NCI-H1436 treated with DMSO at 0.1 percent for 48 hours (cell line): ENCODE results near the gene FAM117A.
A peak's percentile ranks its signal among the peaks of the same experiment; 100 is the strongest.

Experiments
- DNase-seq: peaks from one replicate; lab custom pipeline; 2025; lab: John Stamatoyannopoulos, UW

Gene FAM117A, protein sequence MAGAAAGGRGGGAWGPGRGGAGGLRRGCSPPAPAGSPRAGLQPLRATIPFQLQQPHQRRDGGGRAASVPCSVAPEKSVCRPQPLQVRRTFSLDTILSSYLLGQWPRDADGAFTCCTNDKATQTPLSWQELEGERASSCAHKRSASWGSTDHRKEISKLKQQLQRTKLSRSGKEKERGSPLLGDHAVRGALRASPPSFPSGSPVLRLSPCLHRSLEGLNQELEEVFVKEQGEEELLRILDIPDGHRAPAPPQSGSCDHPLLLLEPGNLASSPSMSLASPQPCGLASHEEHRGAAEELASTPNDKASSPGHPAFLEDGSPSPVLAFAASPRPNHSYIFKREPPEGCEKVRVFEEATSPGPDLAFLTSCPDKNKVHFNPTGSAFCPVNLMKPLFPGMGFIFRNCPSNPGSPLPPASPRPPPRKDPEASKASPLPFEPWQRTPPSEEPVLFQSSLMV

GRCh38 chr17:49763735-49764558 lies at the start of gene FAM117A:
Gene FAM117A, minus strand, starts transcription at chr17:49764131. Its CDS starts 44 bp downstream, at chr17:49764087.
- DNase-seq, result peak; percentile 99

DNA sequence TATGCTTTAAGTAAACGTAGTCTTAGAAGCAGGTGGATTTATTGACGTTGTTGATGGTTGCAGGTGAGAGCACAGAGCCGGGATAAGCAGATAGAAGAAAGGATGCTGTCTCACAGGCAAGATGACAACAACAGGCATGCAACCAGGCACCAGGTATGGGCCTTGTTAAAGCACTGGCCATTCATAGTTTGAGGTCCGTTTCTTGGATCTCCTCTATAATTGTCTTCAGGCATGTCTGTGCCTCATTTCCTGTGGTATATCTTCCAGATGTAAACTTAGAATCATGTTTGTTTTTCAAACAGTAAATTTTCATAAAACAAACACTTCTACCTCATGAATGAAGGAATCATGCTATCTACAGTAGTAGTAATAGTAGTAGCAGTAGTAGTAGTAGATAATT lies 45.1 kb upstream of the FAM117A start:
- DNase-seq, result no peak

GRCh38 chr17:49798738-49799137 lies 34.8 kb upstream of the FAM117A start:
- no peak for DNase-seq

DNA sequence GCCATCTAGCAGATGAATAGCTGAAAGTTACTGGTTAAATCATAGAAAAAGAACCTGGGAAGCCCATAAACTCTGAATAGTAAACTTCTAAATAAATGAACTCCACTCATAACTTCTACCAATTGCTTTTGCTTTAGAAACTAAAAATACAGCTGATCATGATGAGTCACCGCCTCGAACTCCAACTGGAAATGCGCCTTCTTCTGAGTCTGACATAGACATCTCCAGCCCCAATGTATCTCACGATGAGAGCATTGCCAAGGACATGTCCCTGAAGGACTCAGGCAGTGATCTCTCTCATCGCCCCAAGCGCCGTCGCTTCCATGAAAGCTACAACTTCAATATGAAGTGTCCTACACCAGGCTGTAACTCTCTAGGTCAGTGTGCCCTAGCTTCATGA lies 34.3 kb upstream of the FAM117A start:
- no peak for DNase-seq

DNA sequence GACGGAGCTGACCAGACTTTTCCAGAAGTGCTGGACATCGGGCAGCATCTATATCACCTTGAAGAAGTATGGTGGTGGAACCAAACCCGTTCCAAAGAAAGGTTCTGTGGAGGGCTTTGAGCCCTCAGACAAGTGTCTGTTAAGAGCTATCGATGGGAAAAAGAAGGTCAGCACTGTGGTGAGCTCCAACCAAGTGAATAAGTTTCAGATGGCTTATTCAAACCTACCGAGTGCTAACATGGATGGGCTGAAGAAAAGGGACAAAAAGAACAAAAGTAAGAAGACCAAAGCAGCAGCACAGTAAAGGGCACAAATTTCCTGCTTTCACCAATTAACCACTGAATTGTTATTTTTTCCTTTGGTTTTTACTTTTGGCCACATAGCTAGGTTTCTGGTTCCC lies 31.4 kb upstream of the FAM117A start:
- no peak for DNase-seq

- DNase-seq, result no peak
Measured at GRCh38 chr17:49793309-49793708, 29.4 kb upstream of the FAM117A start.

DNA sequence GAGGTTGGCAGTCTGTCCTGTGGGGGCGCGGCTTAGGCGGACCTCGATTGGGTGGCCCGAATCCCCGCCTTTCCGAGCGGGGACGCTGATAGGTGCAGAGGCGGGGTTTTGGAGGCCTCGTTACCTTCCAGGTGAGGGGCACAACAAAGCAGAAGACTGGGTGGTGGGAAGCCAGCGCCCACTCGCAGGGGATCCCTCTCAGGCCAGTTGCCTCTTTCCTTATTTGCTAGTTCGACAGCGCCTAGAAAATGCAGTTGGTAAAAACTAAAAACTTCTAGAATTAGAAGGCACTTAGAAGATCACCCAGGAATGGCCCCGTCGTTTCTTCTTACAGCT lies 25.3 kb upstream of the FAM117A start:
- DNase-seq, result no peak

- peak; percentile 99 for DNase-seq
Measured at GRCh38 chr17:49788478-49789242, 24.7 kb upstream of the FAM117A start, which contains the start of gene KAT7. Gene KAT7, plus strand, starts transcription at chr17:49788681. Its CDS starts 154 bp downstream, at chr17:49788835.

GRCh38 chr17:49787884-49788477 lies 24.1 kb upstream of the FAM117A start:
- DNase-seq, result no peak

DNA sequence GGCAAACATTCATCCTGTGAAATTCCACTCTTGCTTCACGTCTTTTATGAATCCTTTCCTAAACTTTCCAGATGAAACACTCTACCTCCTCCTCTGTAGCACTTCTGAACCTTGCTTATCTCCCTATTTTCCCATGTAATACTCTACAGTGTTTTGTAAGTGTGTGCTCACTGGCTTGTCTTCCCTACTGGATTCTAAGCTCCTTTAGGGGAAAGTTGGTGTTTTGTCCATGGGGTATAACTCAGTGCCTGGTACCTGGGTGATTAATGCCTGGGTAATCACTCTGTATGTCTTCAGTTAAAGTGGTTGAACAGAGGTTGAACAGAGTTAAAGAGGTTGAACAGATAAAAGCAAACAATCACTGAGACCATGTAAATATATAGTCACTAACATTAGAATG lies 20.7 kb upstream of the FAM117A start:
- no peak for DNase-seq

- DNase-seq, result no peak
Measured at GRCh38 chr17:49783791-49784190, 19.9 kb upstream of the FAM117A start.

DNA sequence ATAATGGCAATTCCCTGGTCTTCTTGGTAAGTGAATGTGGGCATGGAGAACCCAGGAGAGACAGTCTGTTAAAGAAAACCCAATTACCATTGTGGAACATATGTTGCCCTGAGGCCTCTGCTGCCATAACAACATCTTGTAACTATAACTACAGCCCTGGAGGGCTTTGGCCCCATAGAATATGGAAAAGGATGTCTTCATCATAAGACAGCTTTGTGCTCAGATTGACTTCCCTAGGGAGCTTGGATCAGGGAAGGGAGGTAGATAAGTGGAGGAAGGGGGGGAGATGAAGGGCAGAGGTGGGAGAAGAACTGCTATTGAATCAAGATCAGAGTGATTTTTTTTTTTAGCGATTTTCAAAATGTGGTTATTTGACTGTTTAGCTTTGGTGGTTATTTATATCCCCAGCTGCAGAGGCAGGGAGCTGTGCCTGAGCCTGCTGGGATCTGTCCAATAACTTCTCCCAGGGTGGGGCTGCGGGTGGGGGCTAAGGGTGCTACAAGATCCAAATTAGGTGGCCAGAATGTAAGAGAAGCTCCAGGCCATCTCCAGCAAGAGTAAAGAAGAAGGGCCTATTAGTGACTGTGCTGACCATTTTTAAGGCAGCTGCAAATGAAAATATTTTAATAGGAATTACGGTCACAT lies 19.3 kb upstream of the FAM117A start:
- DNase-seq, result no peak

DNA sequence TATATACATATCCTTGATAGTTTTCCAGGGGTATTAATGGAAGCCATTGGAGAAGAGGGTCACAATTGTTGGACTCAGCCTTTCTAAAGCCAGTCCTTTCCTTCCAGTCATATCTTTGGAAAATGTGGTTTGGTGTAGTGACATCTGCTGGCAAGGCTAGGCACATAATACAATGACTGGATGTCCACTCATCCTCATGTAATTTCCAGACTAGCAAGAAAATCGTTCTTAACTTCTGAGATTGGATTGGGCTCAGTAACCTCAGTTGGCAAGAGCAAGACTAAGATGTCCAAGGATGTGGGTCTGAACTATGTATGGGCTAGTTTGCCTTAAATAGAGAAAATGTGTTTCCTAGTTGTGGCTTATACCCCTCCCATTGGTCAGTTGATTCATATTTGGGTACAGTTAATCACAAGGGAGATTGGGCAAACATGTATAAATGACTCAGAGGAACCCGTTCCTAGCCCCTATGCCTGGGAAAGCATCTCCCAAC lies 15.9 kb upstream of the FAM117A start:
- DNase-seq, result no peak

DNA sequence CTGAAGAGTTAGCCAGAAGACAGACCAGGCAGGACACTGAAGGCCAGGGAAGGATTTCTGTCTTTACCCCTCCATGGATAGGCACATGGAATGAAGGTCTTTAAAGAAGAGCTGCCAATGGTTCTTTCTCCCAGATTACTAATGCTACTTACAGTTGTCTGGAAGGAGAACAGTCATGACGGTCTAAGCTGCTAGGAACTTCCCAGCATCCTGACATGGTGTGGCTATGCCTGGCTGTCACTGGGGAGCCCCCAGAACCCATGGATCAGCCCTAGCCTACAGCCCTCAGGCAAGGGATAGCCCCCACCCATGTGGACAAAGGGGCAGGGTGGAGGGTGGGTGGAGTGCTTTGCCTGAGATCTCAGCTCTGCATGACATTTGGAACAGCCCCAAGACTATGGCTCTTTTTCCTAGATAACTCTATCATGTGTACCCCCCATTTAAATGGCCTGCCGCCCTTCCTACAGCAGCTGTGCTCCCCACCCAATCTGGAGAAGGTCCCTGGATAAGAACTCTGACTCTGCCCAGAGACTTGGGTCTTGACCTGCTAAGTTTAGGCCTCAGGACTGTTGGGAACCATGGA lies 15.3 kb upstream of the FAM117A start:
- no peak for DNase-seq

GRCh38 chr17:49777563-49777962 lies 13.6 kb upstream of the FAM117A start:
- no peak for DNase-seq

DNA sequence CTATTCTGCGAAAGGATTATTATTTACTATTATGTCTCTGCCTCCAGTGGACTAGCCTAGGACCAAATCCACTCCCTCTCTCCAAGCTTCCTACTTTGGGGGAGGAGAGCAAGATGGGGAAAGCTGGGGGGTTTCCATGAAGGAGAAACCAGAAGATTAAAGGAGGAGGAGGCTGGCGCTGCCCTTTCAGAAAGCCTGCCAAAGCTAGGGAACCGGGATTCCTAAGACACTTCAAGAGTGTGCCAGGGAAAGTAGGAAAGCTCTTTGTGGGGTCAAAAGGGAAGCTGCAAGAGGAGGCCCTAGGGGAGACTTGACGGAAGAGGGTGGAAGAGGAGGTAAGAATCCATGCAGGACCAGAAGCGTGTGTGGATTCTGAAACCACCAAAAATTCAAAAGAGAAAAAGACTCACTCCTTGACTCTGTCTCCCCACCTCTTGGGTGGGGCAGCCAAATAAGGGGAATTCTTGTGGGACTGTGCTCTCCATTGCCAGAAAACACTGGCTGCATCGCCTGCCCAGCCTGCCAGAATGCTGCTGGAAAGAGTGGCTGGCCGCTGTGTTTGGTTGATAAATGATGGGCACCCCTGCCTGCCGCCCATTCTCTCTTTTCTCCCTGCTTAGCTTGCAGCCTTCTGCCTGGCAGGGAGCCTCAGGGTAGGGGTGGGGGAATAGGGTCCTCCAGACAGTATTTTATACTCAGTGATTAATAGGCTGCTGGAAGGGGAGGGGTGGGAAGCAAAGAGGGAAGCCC lies 12.8 kb upstream of the FAM117A start:
- no peak for DNase-seq

DNA sequence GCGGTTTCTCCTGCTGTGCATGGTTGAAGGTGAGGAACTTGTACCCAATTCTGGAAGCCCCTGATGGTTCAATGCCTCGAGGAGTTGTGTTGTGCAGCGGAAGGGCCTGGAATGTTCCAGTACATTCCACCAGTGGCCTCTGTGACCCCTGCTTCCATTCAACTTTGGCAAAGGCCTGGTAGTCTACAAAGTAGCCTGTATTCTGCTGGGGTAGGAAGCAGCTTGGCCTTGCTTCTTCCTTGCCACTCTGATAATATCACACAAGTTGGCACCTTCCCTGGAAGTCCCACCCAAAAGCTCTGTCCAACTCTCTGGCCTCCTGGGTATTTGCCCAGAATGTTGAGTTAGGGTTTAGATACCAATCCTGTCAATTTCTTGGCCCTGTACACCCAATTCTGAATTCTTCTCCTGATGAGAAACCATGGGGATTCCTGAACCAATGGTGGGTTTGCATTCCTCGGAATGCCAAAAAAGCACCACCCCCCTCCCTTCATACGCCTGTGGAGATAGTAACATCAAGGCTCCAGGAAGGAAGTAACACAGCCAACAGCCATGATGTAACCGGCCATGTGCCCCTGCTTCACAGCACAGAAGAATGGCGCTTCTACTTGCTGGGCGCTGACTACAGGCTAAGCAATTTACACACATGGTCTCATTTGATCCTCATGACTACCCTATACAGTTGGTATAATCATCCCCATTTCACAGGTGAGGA lies 11.8 kb upstream of the FAM117A start:
- no peak for DNase-seq

DNA sequence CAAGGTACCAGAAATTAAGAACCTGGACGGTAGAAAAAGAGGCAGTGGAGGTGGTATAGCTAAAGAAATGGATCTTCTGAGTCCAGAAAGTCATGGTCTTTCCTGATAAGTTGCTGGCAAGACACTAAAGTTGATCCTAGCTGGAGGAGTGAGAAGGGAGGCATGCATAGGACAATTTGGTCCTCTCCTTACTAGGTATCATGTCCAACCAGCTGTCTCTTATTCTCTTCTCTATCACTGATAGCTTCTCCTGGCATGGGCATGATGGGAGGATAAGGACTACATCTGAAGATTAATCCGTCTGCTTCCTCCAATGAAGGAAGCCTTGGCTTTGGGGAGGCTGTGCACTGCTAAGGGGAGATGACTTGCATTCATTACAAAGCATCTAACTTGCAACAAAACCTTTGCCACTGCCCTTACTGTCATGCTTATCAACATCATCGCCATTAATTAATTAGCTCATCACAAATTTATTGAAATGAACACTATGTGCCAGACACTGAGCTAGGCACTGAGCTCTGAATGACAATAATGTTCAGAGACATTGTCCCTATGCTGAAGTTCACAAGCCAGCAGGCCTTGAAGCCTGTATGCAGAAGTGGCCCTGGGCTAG lies 3.1 kb upstream of the FAM117A start:
- DNase-seq, result no peak

- DNase-seq, result no peak
Measured at GRCh38 chr17:49764559-49765180, 739 bp upstream of the FAM117A start.
